HepG2 (cell line): Measurements from ENCODE around the gene PCDH12. TPM values are rescaled to one million over a fixed set of nuclear protein-coding genes. Genes with fewer than 3 reads are reported as not detected.

Experiments used
- ATAC-seq: fragments of 200-7000 bp; cut with Tn5 transposase; 3 replicates; pipeline ENCODE4 v1.9.1; 2020; ENCODE audit warnings: mild to moderate bottlenecking, moderate library complexity
- BruUV-seq: library from RNA; stranded (reverse); fragments of 400-500 nt; replicated peaks from 2 replicates; lab custom pipeline; 2021; lab: Mats Ljungman, UMichigan
- CTCF ChIA-PET: fragments of 300-600 bp; formaldehyde crosslinking; extraction: SDS; loops from one replicate; lab custom pipeline; 2021; ENCODE audit warnings: low total read pairs, inconsistent platforms, low intra/inter-chr PET ratio; lab: Yijun Ruan, JAX
- POLR2A ChIA-PET: fragments of 350-600 bp; sonication (Branson Sonifier 250); formaldehyde crosslinking; loops from one replicate; lab custom pipeline; 2020; ENCODE audit warnings: antibody characterized with exemption, inconsistent platforms; lab: Yijun Ruan, JAX
- DNase-seq: peaks from one replicate; pipeline ENCODE4 v3.0.0-alpha.2; 2015; ENCODE audit warnings: low spot score
- FAIRE-seq: peaks from 3 replicates; lab custom pipeline; 2011; peaks lifted over from hg19 to GRCh38; lab: Jason Lieb, UNC
- H2AFZ ChIP-seq: one replicate; pipeline ENCODE4 v1.6.1; 2011; ENCODE audit warnings: low read length, inconsistent platforms
- H3K27ac ChIP-seq: fragments of 300-600 bp; 3 replicates; pipeline ENCODE4 v1.8.0; 2011; ENCODE audit warnings: mixed run types, mild to moderate bottlenecking, mixed read lengths, low read length, inconsistent platforms; ENCODE audit not compliant: insufficient read depth; ENCODE audit errors: extremely low read length
- H3K27me3 ChIP-seq, 2 experiments: fragments of 200-600 bp in 1 of 2; 2 replicates in 1 of 2; 3 replicates in 1 of 2; pipeline versions ENCODE4 v1.6.0 to v1.8.0; 2011; ENCODE audit warnings: low read length in 2 of 2, mild to moderate bottlenecking in 2 of 2, moderate library complexity in 2 of 2, inconsistent platforms in 1 of 2; ENCODE audit not compliant: insufficient read depth in 2 of 2, control insufficient read depth in 1 of 2
- H3K36me3 ChIP-seq, 2 experiments: fragments of 200-600 bp in 1 of 2; replicated peaks in 1 of 2; 2 replicates in 1 of 2; 3 replicates in 1 of 2; pipeline versions ENCODE4 v1.5.1 to v1.8.0; 2011; ENCODE audit warnings: low read length in 2 of 2, inconsistent platforms in 1 of 2; ENCODE audit not compliant: insufficient read depth in 2 of 2, control insufficient read depth in 1 of 2
- H3K4me1 ChIP-seq: 2 replicates; pipeline ENCODE4 v1.5.1; 2012; ENCODE audit warnings: low read length, inconsistent platforms; ENCODE audit not compliant: insufficient read depth
- H3K4me2 ChIP-seq: 2 replicates; pipeline ENCODE4 v1.6.0; 2011; ENCODE audit warnings: low read depth, low read length, inconsistent platforms
- H3K4me3 ChIP-seq, 3 experiments: fragments of 200-600 bp in 1 of 3; sonication (generic), shearing (Covaris generic) in 1 of 3; replicated peaks in 1 of 3; 2 replicates each; pipeline ENCODE4 v1.5.1; 2011 to 2016; ENCODE audit warnings: low read length in 3 of 3, inconsistent platforms in 2 of 3, low read depth in 2 of 3, mild to moderate bottlenecking in 2 of 3, control low read depth in 1 of 3, mixed read lengths in 1 of 3; ENCODE audit not compliant: insufficient read depth in 1 of 3
- H3K79me2 ChIP-seq: one replicate; pipeline ENCODE4 v1.6.1; 2011; ENCODE audit warnings: low read length, inconsistent platforms; ENCODE audit not compliant: insufficient read depth
- H3K9ac ChIP-seq: 2 replicates; pipeline ENCODE4 v1.6.0; 2011; ENCODE audit warnings: mild to moderate bottlenecking, low read depth, low read length, inconsistent platforms; ENCODE audit not compliant: insufficient read depth
- H3K9me3 ChIP-seq: 2 replicates; pipeline ENCODE4 v1.5.1; 2012; ENCODE audit warnings: mild to moderate bottlenecking, low read length
- H4K20me1 ChIP-seq: 2 replicates; pipeline ENCODE4 v1.6.0; 2011; ENCODE audit warnings: inconsistent platforms, mild to moderate bottlenecking, low read length, moderate library complexity; ENCODE audit not compliant: insufficient read depth
- AHDC1 ChIP-seq: sonication (generic); formaldehyde crosslinking; IDR thresholded peaks from 2 replicates; pipeline ENCODE4 v1.5.1; 2020; ENCODE audit warnings: mild to moderate bottlenecking, missing genetic modification reagents, borderline replicate concordance
- CAMTA2 ChIP-seq: sonication (generic); formaldehyde crosslinking; IDR thresholded peaks from 2 replicates; pipeline ENCODE4 v1.4.0; 2020; ENCODE audit warnings: mild to moderate bottlenecking, missing genetic modification reagents, borderline replicate concordance
- EHMT2 ChIP-seq: fragments of 200-600 bp; sonication (generic); IDR thresholded peaks from 2 replicates; pipeline ENCODE4 v1.7.0; 2017; ENCODE audit warnings: antibody characterized with exemption, low read depth, low read length, borderline replicate concordance
- KLF16 ChIP-seq, 2 experiments: sonication (generic) in 1 of 2; formaldehyde crosslinking in 1 of 2; IDR thresholded peaks; 2 replicates each; pipeline versions ENCODE4 v1.6.1 to v1.8.0; 2016 to 2023; ENCODE audit warnings: missing genetic modification reagents in 2 of 2, missing compliant biosample characterization in 1 of 2
- SYNCRIP ChIP-seq: fragments of 200-400 bp; formaldehyde crosslinking; IDR thresholded peaks from 2 replicates; pipeline ENCODE4 v1.6.1; 2018; ENCODE audit warnings: mild to moderate bottlenecking, low read depth, low read length; ENCODE audit not compliant: insufficient read depth
- XBP1 ChIP-seq: sonication (generic); formaldehyde crosslinking; IDR thresholded peaks from 2 replicates; pipeline ENCODE4 v1.5.0; 2020; ENCODE audit warnings: missing genetic modification reagents
- ZNF383 ChIP-seq: sonication (generic); formaldehyde crosslinking; IDR thresholded peaks from 2 replicates; pipeline ENCODE4 v1.4.0; 2020; ENCODE audit warnings: missing genetic modification reagents, mild to moderate bottlenecking, borderline replicate concordance
- ZSCAN30 ChIP-seq: sonication (generic); formaldehyde crosslinking; IDR thresholded peaks from 2 replicates; pipeline ENCODE4 v1.5.0; 2020; ENCODE audit warnings: mild to moderate bottlenecking, missing genetic modification reagents
- WGBS: methylation state at CpG from one replicate; pipeline ENCODE4 v1.1.6; 2017; ENCODE audit warnings: low lambda C conversion rate; 5-methylcytosine and 5-hydroxymethylcytosine counted together
- in situ Hi-C: cut with HindIII; loops from 2 replicates; pipeline ENCODE4 v1.10.0; 2017; ENCODE audit warnings: low pct_unique_long_range_greater_than_20kb; ENCODE audit not compliant: extremely low pct_ligation_motif_present
- intact Hi-C: fragments of 100-400 bp; cut with micrococcal nuclease; formaldehyde crosslinking; loops from one replicate; pipeline ENCODE4 v1.10.0; 2022; ENCODE audit not compliant: unreplicated experiment
- polyA plus RNA-seq, 8 experiments: library from polyadenylated mRNA; depleted of rRNA in 3 of 8; stranded (reverse) in 7 of 8; unstranded in 1 of 8; fragments of >200 nt; fragmentation: Illumina TruSeq in 4 of 8; extraction: Trizol in 4 of 8; gene quantifications; 2 replicates each; pipeline versions ENCODE4 v1.2.1 to v1.2.3, GENCODE V29; 2011 to 2016; ENCODE audit warnings: low read depth in 4 of 8, missing spikeins in 1 of 8, mixed read lengths in 1 of 8; ENCODE audit not compliant: insufficient read depth in 1 of 8
- total RNA-seq, 5 experiments: library from RNA; depleted of rRNA; stranded (reverse); fragments of >200 nt; fragmentation: Illumina TruSeq; extraction: Trizol; gene quantifications; 2 replicates each; pipeline ENCODE4 v1.2.3, GENCODE V29; 2016; ENCODE audit warnings: low read depth in 1 of 5
- TF ChIP-seq, protein P1 (sequence below): sonication (generic); formaldehyde crosslinking; IDR thresholded peaks from 2 replicates; pipeline ENCODE4 v1.5.1; 2020; ENCODE audit warnings: mild to moderate bottlenecking, moderate library complexity, missing genetic modification reagents
- TF ChIP-seq, protein P2 (sequence below): sonication (generic); formaldehyde crosslinking; conservative IDR thresholded peaks from 2 replicates; pipeline ENCODE4 v1.4.0; 2020; ENCODE audit warnings: missing genetic modification reagents
- TF ChIP-seq, protein P3 (sequence below): sonication (generic); formaldehyde crosslinking; IDR thresholded peaks from 2 replicates; pipeline ENCODE4 v1.4.0; 2020; ENCODE audit warnings: missing genetic modification reagents, borderline replicate concordance
- TF ChIP-seq, protein P4 (sequence below), 2 experiments: fragments of 450-650 bp in 1 of 2; sonication (generic) in 1 of 2; formaldehyde crosslinking; IDR thresholded peaks; 2 replicates each; pipeline versions ENCODE4 v1.5.0 to v1.8.0; 2020 to 2022; ENCODE audit warnings: mild to moderate bottlenecking in 1 of 2, missing genetic modification reagents in 1 of 2

PCDH12 gene
- total and polyA plus RNA-seq, 2 of the 13 experiments (the other 11 are each of a cell fraction or from before 2014, with no cell fraction given): not detected

- ChIA-PET CTCF (no interaction called here), POLR2A (no interaction called here)
- intact Hi-C loops (no loop called here), in situ Hi-C loops (no loop called here)
- H3K79me2 ChIP-seq: no peaks in the 10 kb centered on the region
- no peak for ATAC-seq
- DNase-seq: no peak
- H3K4me1 ChIP-seq: no peaks in the 10 kb centered on the region
- FAIRE-seq: no peak
- no peaks in the 10 kb centered on the region for H3K36me3 ChIP-seq
- H3K4me3 ChIP-seq: no peak overlapping the region
- H3K27me3 ChIP-seq: peaks cover 0 to 3% of the 10 kb centered on the region in 2 experiments; a peak in 1 of 5 replicates
- H2AFZ ChIP-seq: no peak overlapping the region
- H4K20me1 ChIP-seq: no peaks in the 10 kb centered on the region
- H3K4me2 ChIP-seq: no peak overlapping the region
- H3K9me3 ChIP-seq: no peaks in the 10 kb centered on the region
- H3K27ac ChIP-seq: no peak overlapping the region
- H3K9ac ChIP-seq: no peak overlapping the region
- WGBS: 72% methylated on average over 4 of the region's 4 CpGs
- BruUV-seq: no TSS peak
- TF ChIP-seq AHDC1 (CRISPR knock-in tag): no peak
- TF ChIP-seq SYNCRIP: no peak
- TF ChIP-seq, protein P1, sequence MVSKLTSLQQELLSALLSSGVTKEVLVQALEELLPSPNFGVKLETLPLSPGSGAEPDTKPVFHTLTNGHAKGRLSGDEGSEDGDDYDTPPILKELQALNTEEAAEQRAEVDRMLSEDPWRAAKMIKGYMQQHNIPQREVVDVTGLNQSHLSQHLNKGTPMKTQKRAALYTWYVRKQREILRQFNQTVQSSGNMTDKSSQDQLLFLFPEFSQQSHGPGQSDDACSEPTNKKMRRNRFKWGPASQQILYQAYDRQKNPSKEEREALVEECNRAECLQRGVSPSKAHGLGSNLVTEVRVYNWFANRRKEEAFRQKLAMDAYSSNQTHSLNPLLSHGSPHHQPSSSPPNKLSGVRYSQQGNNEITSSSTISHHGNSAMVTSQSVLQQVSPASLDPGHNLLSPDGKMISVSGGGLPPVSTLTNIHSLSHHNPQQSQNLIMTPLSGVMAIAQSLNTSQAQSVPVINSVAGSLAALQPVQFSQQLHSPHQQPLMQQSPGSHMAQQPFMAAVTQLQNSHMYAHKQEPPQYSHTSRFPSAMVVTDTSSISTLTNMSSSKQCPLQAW: no peak
- no peak for TF ChIP-seq CAMTA2 (CRISPR knock-in tag)
- TF ChIP-seq, protein P2, sequence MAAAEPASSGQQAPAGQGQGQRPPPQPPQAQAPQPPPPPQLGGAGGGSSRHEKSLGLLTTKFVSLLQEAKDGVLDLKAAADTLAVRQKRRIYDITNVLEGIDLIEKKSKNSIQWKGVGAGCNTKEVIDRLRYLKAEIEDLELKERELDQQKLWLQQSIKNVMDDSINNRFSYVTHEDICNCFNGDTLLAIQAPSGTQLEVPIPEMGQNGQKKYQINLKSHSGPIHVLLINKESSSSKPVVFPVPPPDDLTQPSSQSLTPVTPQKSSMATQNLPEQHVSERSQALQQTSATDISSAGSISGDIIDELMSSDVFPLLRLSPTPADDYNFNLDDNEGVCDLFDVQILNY (CRISPR knock-in tag): no peak
- TF ChIP-seq KLF16 (CRISPR knock-in tag; IDR thresholded peaks at IDR 0.05): no peak
- no peak for TF ChIP-seq EHMT2
- no peak for TF ChIP-seq ZNF383
- TF ChIP-seq, protein P3, sequence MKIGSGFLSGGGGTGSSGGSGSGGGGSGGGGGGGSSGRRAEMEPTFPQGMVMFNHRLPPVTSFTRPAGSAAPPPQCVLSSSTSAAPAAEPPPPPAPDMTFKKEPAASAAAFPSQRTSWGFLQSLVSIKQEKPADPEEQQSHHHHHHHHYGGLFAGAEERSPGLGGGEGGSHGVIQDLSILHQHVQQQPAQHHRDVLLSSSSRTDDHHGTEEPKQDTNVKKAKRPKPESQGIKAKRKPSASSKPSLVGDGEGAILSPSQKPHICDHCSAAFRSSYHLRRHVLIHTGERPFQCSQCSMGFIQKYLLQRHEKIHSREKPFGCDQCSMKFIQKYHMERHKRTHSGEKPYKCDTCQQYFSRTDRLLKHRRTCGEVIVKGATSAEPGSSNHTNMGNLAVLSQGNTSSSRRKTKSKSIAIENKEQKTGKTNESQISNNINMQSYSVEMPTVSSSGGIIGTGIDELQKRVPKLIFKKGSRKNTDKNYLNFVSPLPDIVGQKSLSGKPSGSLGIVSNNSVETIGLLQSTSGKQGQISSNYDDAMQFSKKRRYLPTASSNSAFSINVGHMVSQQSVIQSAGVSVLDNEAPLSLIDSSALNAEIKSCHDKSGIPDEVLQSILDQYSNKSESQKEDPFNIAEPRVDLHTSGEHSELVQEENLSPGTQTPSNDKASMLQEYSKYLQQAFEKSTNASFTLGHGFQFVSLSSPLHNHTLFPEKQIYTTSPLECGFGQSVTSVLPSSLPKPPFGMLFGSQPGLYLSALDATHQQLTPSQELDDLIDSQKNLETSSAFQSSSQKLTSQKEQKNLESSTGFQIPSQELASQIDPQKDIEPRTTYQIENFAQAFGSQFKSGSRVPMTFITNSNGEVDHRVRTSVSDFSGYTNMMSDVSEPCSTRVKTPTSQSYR (CRISPR knock-in tag): no peak
- TF ChIP-seq ZSCAN30: no peak
- no peak for TF ChIP-seq XBP1 (CRISPR knock-in tag)
- TF ChIP-seq, protein P4, sequence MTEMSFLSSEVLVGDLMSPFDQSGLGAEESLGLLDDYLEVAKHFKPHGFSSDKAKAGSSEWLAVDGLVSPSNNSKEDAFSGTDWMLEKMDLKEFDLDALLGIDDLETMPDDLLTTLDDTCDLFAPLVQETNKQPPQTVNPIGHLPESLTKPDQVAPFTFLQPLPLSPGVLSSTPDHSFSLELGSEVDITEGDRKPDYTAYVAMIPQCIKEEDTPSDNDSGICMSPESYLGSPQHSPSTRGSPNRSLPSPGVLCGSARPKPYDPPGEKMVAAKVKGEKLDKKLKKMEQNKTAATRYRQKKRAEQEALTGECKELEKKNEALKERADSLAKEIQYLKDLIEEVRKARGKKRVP (CRISPR knock-in tag; IDR thresholded peaks at IDR 0.05): no peak
Observed at GRCh38 chr5:141897425-141897824, 60.6 kb downstream of the PCDH12 start.
